GM12891 (cell line): ENCODE data around the gene CYFIP2.

Source experiments
- POLR2A ChIP-seq: IDR thresholded peaks from 2 replicates; pipeline ENCODE4 v1.6.1; 2011; ENCODE audit warnings: low read depth, low read length, control low read depth
- POLR2AphosphoS5 ChIP-seq: IDR thresholded peaks from 2 replicates; pipeline ENCODE4 v1.6.1; 2011; ENCODE audit warnings: low read depth, low read length, control low read depth
- TAF1 ChIP-seq: IDR thresholded peaks from 2 replicates; pipeline ENCODE4 v1.6.1; 2011; ENCODE audit warnings: low read depth, low read length, control low read depth

DNA sequence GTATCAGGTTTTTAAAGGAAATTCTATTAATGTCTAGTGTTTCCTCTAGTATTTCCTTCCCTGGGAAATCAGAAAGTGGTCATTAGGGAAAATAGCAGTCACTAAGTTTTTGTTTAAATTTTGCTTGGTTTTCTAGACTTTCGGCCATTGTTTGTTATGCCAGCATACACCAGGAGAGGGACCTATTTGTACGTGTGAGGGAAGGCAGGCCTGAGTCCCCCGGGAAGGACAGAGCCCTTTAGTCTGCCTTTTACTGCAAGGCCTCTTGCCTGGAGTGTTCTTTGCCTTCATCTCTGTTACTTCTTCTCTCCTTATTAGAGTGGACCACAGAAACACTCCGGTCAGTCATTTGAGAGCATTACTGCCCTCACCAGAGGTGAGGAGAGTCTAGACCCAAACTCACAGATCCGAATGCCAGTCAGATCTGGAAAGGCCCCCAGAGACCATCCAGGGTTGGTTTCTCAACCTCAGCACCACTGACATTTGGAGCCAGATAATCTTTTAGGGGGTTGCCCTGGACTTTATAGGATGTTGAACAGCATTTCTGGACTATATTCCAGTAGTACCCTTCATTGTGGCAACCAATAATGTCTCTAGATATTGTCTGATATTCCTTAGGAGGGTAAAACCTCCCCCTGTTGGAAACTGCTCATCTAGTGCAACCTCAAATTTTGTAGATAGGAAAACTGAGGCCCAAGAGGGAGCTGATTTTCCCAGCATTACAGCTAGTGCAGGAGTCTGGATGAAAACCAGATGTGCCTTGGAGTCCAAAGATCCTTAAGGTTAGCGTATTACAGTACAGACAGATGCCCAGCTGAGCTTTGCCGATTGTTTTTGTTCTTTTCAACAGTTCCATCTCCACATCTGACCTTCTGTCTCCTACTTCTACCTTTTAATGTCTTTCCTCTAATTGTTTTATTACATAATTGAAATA, 101.1 kb downstream of the CYFIP2 start:
- TF ChIP-seq POLR2A (no peak), TAF1 (no peak), POLR2AphosphoS5 (no peak)
